HG02943 (cell line): ENCODE measurements around the gene SAMD11.
"Not testable (repeated sequence)": the region's sequence is repeated elsewhere in the genome, so short reads cannot be mapped to it uniquely, and the experiment has no call there.

Experiments
- ATAC-seq: cut with Tn5 transposase; IDR thresholded peaks from one replicate; pipeline ENCODE4 v1.9.1; 2021; ENCODE audit warnings: mild to moderate bottlenecking, low read depth, moderate library complexity; ENCODE audit not compliant: unreplicated experiment

Gene SAMD11, protein sequence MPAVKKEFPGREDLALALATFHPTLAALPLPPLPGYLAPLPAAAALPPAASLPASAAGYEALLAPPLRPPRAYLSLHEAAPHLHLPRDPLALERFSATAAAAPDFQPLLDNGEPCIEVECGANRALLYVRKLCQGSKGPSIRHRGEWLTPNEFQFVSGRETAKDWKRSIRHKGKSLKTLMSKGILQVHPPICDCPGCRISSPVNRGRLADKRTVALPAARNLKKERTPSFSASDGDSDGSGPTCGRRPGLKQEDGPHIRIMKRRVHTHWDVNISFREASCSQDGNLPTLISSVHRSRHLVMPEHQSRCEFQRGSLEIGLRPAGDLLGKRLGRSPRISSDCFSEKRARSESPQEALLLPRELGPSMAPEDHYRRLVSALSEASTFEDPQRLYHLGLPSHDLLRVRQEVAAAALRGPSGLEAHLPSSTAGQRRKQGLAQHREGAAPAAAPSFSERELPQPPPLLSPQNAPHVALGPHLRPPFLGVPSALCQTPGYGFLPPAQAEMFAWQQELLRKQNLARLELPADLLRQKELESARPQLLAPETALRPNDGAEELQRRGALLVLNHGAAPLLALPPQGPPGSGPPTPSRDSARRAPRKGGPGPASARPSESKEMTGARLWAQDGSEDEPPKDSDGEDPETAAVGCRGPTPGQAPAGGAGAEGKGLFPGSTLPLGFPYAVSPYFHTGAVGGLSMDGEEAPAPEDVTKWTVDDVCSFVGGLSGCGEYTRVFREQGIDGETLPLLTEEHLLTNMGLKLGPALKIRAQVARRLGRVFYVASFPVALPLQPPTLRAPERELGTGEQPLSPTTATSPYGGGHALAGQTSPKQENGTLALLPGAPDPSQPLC

GRCh38 chr1:923131-923990 lies at the start of gene SAMD11:
TSS of gene SAMD11 (plus strand) at chr1:923923. CDS start at chr1:924432, 509 bp downstream.
- ATAC-seq: no peak

DNA sequence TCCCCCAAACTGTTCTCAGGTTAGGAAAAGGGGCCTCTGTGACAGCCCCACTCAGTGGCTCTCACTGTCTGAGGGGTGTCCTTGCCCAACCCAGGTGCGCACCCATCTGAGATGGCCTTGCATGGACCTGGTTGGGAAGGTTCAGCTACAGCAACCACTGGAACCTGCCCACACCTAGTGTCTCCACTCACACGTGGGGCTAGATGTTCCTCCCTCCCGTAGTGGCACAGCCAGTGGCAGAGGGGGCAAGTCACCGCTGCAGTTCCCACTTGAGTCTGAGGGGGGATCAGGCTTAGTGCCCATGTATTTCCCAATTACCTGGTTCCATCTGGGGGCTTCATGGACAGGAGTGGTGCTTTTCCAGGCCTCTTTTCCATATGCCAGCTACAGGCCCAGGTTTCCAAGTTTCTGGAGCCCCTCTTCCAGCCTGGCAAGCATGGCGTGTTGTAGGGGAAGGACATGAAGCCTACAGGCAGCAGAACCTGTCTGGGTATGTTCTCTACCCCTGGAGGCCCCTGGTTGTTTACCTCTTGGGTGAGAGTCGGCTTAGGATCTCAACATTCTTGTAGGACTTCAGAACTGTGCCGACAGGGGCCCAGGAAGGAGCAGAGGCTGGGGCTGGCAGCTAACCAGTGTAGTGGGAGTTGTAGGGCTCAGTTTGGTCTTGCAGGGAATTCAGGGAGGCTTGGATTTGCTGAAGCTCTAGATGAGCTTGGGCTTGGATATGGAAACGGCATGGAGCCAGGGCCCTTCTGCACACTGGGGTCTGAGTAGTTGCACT lies 47.1 kb upstream of the SAMD11 start:
- ATAC-seq: not testable (repeated sequence)

DNA sequence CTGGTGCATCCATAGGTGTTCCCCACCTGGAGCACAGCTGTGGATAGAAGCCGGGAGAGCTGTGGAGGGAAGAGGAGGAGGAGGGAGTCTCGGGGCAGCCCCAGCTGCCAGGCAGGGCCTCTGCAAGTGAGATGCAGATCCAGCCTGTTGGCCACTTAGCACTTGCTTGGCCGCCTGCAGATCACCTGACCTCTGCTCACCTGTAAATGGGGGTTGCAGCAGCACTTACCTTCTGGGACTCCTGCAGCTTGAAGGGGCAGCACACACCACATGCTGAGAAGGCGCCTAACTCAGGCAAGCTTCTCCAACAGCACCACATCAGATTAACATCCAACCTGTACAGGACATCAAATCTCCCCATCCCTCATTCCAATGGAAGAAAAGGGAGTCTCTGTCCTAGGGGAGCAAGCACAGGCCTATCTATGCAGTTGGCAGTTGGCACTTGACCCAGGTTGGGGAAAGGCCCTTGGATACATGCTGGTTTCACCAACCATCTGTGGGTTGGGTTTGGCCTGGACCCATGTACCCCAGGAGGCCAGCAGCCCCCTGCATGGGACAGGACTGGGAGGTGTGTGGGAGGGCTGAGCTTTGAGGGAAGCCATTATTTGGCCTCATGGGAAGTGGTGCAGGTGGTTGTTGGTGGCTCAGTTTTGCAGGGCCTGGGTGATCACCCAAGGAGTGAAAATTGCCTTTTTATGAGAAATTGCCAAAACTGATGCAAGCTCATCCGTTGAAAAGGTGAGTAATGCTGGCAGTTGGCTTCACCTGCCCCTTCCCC lies 46.3 kb upstream of the SAMD11 start:
- not testable (repeated sequence) for ATAC-seq

DNA sequence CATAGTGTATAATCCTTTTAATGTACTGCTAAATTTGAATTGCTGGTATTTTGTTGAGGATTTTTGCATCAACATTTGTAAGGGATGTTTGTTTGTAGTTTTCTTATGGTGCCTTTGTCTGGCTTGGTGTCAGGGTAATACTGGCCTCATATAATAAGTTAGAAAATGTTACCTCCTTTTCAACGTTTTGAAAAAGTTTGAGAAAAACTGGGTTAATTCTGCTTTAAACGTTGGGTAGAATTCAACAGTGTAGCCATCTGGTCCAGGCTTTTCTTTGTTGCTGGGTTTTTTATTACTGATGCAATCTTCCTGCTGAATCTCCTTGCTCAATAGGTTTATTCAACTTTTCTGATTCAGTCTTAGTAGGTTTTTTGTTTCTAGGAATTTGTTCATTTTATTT lies 43.2 kb upstream of the SAMD11 start:
- not testable (repeated sequence) for ATAC-seq

DNA sequence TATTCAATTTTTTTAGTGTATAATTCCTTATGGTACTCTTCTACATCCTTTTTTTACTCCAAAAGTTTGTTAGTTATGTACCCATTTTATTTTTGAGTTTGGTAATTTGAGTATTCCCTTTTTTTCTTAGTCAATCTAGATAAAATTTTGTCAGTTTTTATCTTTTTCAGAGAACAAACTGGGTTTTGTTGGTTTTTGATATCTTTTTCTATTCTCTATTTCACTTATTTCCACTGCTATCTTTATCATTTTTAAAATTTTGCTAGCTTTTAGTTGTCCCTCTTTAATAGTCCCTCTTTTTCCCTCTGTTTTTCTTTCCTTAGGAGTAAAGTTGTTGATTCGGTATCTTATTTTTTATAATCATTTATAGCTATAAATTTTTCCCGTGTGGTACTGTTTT lies 42.8 kb upstream of the SAMD11 start:
- ATAC-seq: not testable (repeated sequence)

GRCh38 chr1:886311-886710 lies 37.4 kb upstream of the SAMD11 start:
- no peak for ATAC-seq

DNA sequence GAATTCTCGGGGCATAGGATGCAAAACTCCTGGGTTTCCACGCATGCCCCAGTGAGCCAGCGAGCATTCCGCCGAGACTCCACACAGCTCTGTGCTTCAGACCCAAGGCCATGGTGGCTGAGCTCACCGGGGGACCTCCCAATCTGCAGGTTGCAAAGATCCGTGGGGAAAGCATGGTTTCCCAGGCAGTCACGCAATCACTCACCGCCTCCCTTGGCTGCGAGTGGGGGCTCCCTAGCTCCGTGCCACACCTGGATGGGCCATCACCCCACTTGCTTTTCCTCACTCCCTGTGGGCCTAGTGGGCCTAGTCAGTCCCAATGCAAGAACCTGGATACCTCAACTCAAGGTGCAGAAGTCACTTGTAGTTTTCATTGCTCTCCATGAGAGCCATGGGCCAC lies 37.0 kb upstream of the SAMD11 start:
- no peak for ATAC-seq

DNA sequence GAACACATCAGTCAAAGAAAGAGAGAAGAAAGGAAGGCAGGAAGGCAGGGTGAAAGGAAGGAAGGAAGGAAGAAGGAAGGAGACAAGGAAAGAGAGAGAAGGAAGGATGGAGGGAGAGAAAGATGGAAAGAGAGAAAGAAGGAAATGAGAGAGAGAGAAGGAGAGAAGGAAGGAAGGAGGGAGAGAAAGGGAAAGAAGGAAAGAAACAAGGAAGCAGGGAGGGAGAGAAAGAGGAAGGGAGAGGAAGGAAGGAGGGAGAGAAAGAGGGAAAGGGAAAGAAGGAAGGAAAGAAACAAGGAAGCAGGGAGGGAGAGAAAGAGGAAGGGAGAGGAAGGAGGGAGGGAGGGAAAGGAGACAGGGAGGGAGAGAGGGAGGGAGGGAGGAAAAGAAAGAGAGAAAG lies 35.4 kb upstream of the SAMD11 start:
- no peak for ATAC-seq

- ATAC-seq: not testable (repeated sequence)
These were observed 33.9 kb upstream of the SAMD11 start for GRCh38 chr1:889774-890173.

GRCh38 chr1:890234-890633 lies 33.5 kb upstream of the SAMD11 start:
- ATAC-seq: not testable (repeated sequence)

DNA sequence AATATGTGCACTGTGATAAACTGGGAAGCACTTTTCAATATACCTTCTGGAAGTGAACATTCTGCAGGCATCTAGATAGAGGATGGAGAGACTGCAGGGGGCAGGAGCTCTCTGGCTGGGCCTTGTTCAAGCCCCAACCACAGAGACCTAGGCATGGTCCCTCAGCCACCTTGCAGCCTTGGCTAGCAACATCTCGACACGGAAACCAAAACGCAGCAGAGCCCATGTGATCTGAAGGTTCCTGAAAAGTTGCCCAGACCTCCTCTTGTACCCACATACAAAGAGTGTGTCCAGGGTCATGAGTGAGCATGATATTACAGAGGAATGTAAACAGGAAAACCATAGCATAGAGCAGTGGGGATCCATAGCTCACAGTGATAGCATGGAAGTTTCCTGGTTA lies 33.1 kb upstream of the SAMD11 start:
- no peak for ATAC-seq

GRCh38 chr1:897226-897625 lies 26.5 kb upstream of the SAMD11 start:
- ATAC-seq: no peak

DNA sequence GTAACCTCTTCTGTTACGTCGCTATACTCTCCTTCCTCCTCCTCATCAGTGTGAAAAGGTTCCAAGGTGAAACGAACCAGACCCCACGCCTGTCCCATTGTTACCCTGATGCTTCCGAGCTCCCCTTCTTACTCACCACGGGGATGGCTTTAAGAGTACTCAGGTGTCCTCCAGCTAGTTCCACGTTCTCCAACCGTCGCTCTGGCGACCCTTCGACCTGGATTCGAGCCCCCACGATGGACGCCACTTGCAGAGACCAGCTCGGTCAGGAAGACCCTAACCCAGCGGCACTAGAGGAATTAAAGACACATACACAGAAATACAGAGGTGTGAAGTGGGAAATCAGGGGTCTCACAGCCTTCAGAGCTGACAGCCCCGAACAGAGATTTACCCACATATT lies 25.8 kb upstream of the SAMD11 start:
- ATAC-seq: not testable (repeated sequence)

- no peak for ATAC-seq
These were observed 23.9 kb upstream of the SAMD11 start for GRCh38 chr1:899636-900317.

DNA sequence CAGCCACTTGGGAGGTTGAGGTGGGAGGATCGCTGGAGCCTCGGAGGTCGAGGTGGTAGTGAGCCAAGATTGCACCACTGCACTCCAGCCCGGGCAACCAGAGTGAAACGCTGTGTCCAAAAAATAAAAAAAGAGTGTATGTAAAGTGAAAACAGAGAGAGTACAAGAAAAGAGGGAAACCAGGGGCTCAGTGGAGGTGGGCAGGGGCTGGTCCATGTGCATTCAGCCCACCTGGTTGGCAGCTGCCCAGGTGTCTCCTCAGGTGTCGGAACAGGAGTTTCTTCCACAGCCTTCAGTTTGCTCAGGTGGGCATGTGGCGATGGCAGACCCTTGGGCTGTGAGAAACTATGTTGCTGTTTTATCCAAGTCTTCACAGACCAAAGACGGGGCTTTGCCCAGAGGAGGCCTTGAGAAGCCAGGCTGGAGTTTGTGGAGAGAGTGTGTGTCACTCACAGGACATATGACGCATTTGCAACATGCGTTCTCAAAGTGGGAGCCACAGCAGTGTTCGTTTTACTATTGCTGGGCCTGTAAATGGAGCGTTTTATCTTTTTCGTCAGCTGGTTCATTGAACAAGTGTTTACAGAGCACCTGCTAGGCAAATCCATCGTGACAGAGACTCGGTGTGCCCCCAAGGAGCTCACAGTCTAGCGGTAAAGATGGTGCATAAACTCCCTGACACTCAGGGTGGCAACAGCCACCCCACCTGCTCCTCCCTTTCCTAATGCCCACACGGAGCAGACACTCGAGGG lies 22.4 kb upstream of the SAMD11 start:
- no peak for ATAC-seq

DNA sequence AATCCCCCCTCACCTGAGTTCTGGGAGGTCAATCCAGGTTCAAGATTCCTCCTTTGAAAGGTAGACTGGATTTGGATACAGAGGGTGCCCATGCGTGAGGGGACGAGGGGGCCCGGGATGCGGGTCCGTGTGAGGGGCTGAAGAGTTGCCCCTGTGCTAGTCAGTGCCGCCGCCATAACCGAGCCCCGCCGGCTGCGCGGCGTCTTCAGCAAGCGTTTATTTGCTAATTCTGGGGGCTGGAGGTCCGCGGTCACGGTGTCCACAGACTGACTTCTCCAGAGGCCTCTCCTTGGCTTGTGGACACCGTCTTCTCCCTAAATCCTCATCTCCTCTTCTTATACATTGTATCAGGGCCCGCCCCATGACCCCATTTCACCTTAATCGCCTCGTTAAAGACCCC lies 20.9 kb upstream of the SAMD11 start:
- ATAC-seq: no peak

DNA sequence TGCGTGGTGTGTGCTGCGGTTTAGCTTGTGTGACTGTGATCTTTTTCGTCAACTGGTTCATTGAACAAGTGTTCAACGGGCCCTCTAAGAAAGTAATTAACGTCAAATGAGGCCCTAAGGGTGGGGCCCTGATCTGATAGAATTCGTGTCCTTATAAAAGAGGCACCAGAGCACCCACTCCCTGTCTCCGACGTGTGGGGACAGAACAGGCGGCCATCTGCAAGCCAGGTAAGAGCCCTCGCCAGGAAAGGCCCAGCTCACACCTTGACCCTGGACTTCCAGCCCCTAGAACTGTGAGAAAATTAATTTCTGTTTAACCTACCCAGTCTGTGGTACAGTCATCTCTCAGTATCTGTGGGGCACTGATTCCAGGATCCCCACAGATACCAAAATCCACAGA lies 20.4 kb upstream of the SAMD11 start:
- ATAC-seq: no peak

DNA sequence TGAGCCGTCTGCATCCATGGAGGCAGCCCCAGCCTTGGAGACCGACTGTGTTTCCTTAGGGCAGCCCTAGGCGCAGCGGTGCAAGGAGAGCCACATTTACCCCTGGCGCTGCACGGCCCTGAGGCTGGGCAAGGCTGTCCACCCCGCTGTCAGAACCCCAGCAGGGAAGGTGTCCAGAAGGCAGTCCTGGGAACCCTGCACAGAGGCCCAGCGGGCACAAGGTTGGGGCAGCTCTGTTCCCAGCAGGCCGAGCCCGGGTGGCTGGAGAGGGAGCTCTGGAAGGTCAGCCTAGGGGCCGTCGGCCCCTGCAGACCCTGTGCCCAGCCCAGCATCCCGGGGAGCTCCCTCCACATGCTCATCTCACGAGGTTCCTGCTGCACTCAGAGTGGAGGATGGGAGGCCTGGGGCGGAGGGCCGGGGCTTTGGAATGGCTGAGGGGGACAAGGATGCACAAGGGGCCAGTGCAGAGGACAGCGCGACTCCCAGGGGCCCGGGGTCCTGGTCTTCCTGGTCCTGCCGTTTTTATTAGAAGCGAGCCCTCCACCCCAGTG lies 19.9 kb upstream of the SAMD11 start:
- no peak for ATAC-seq
